ENCODE data around the gene MTX3.

MTX3 gene

GRCh38 chr5:79982136-79982535 lies 8.9 kb downstream of the MTX3 start:
- no peak for DNase-seq (ENCODE audit: low spot score)

GRCh38 chr5:79976759-79977515 lies 14.1 kb downstream of the MTX3 start:
- no peak for DNase-seq (ENCODE audit: low spot score)

- DNase-seq (ENCODE audit: low spot score), result no peak
These were observed 15.6 kb downstream of the MTX3 start for GRCh38 chr5:79975422-79975821.

GRCh38 chr5:79974886-79975285 lies 16.2 kb downstream of the MTX3 start:
- no peak for DNase-seq (ENCODE audit: low spot score)

- no peak for DNase-seq (ENCODE audit: low spot score)
These were observed 17.1 kb downstream of the MTX3 start for GRCh38 chr5:79973996-79974395.

- no peak for DNase-seq (ENCODE audit: low spot score)
These were observed 17.6 kb downstream of the MTX3 start for GRCh38 chr5:79973511-79973910.

GRCh38 chr5:79971156-79971555 lies 19.9 kb downstream of the MTX3 start:
- DNase-seq (ENCODE audit: low spot score), result no peak

GRCh38 chr5:79966448-79966847 lies 24.6 kb downstream of the MTX3 start:
- no peak for DNase-seq (ENCODE audit: low spot score)

GRCh38 chr5:79964136-79964535 lies 26.9 kb downstream of the MTX3 start:
- no peak for DNase-seq (ENCODE audit: low spot score)

GRCh38 chr5:79963261-79964061 lies 27.6 kb downstream of the MTX3 start:
- DNase-seq (ENCODE audit: low spot score), result no peak

GRCh38 chr5:79962575-79963222 lies 28.4 kb downstream of the MTX3 start:
- no peak for DNase-seq (ENCODE audit: low spot score)

GRCh38 chr5:79961716-79962574 lies 29.1 kb downstream of the MTX3 start:
- DNase-seq (ENCODE audit: low spot score), result no peak

GRCh38 chr5:79959407-79959806 lies 31.7 kb downstream of the MTX3 start:
- DNase-seq (ENCODE audit: low spot score), result no peak

GRCh38 chr5:79955941-79956670 lies 35.0 kb downstream of the MTX3 start:
- DNase-seq (ENCODE audit: low spot score), result peak; percentile 41

- no peak for DNase-seq (ENCODE audit: low spot score)
These were observed 35.6 kb downstream of the MTX3 start for GRCh38 chr5:79955356-79955895.

- no peak for DNase-seq (ENCODE audit: low spot score)
These were observed 36.4 kb downstream of the MTX3 start for GRCh38 chr5:79954620-79955019.

- no peak for DNase-seq (ENCODE audit: low spot score)
These were observed 43.5 kb downstream of the MTX3 start for GRCh38 chr5:79947567-79947966.

- DNase-seq (ENCODE audit: low spot score), result no peak
These were observed 52.6 kb downstream of the MTX3 start for GRCh38 chr5:79938468-79938867.

GRCh38 chr5:79936646-79937216 lies 54.3 kb downstream of the MTX3 start:
- no peak for DNase-seq (ENCODE audit: low spot score)

- DNase-seq (ENCODE audit: low spot score), result no peak
These were observed 54.9 kb downstream of the MTX3 start for GRCh38 chr5:79936002-79936645.

Measured in iPS-NIHi11 (cell line).